ENCODE results near the gene MYL9. TPM values are rescaled to one million over a fixed set of nuclear protein-coding genes. Genes with fewer than 3 reads are reported as not detected.

The MYL9 gene
- total RNA-seq, 4 donors from 2014 or later = 1,087 to 2,842 (median 1,707) TPM

DNA sequence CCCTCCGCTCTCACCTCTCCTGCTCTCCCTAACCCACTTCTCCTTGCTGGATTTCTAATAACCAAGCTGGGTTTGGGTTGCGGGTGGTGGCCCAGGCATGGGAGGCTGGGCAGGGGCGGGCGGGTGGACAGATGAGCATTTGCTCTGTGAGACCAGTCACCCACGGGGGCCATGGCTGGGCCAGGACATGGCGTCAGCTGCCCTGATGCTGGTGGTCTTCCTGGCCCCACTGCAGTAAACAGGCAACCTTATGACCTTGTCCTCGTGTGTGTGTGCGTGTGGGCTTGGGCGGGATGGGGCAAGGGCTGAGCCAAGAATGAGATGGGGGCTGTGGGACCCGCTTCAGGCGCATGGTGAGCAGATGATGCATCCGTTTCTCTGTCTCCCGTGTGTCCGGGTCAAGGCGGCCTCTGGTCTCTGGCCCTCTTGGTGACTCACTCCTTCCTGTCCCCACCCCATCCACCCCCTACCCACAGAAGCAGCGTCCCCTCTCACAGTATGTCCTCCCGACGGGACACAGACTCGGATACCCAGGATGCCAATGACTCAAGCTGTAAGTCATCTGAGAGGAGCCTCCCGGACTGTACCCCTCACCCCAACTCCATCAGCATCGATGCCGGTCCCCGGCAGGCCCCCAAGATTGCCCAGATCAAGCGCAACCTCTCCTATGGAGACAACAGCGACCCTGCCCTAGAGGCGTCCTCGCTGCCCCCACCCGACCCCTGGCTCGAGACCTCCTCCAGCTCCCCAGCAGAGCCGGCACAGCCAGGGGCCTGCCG lies 41.4 kb upstream of the MYL9 start:
- Histone ChIP-seq H3K4me3 (no peak overlapping the region), H3K27ac (peak overlapping the region in 3 of 4 donors; percentile 43 to 76 (median 45)), H3K27me3 (no peaks in the 10 kb centered on the region), H3K9me3 (no peaks in the 10 kb centered on the region), H3K36me3 (peaks cover 0 to 91% of the 10 kb centered on the region in 2 donors), H3K4me1 (peaks cover 0 to 34% (median 0%) of the 10 kb centered on the region in 3 donors)
- TF ChIP-seq, protein P1, sequence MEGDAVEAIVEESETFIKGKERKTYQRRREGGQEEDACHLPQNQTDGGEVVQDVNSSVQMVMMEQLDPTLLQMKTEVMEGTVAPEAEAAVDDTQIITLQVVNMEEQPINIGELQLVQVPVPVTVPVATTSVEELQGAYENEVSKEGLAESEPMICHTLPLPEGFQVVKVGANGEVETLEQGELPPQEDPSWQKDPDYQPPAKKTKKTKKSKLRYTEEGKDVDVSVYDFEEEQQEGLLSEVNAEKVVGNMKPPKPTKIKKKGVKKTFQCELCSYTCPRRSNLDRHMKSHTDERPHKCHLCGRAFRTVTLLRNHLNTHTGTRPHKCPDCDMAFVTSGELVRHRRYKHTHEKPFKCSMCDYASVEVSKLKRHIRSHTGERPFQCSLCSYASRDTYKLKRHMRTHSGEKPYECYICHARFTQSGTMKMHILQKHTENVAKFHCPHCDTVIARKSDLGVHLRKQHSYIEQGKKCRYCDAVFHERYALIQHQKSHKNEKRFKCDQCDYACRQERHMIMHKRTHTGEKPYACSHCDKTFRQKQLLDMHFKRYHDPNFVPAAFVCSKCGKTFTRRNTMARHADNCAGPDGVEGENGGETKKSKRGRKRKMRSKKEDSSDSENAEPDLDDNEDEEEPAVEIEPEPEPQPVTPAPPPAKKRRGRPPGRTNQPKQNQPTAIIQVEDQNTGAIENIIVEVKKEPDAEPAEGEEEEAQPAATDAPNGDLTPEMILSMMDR (IDR thresholded peaks at IDR 0.05) = no peak
- TF ChIP-seq EP300 (IDR thresholded peaks at IDR 0.05) (no peak), POLR2AphosphoS5 (IDR thresholded peaks at IDR 0.05) (no peak), POLR2A (IDR thresholded peaks at IDR 0.05) (no peak)
- WGBS, 2 donors (ENCODE audit: low coverage in 1 of 2) = 69 to 71% methylated on average over 1 to 7 of the region's 31 CpGs
- ATAC-seq = no peak

DNA sequence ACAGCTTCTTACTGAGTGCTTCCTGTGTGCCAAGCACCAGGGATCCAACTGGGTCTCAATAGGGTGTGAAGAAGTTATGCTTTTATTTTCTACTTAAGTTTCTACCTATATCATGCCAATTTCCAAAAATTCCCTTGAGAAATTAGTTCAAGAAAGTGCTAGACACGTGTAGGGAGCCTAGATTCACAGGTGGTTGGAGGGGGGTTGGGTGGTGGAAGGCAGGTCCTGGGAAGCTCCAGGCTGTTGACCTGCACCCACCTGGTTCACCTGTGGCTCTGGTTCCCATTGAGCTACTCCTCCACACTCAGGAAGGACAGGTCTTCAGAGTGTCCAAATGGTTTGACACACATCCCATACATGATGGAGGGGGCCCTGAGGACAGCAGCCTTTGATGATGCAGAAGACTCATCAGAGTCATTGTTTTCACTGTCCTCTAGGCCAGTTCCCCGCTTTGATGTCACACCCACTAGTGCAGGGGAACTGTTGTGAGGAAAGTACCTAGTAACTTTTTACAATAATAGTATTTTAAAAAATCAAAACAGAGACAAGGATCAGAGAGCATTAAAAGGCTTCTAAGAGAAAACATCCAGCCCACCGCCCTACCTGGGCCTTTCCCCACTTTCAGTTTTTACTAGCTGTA lies 39.8 kb upstream of the MYL9 start:
- Histone ChIP-seq H3K27me3 (no peaks in the 10 kb centered on the region), H3K9me3 (no peaks in the 10 kb centered on the region), H3K4me1 (peaks cover 0 to 21% (median 0%) of the 10 kb centered on the region in 3 donors), H3K4me3 (no peak overlapping the region), H3K36me3 (peaks cover 0 to 98% of the 10 kb centered on the region in 2 donors), H3K27ac (no peak overlapping the region)
- no peak for TF ChIP-seq POLR2A (IDR thresholded peaks at IDR 0.05)
- TF ChIP-seq, protein P1 (IDR thresholded peaks at IDR 0.05) = no peak
- no peak for TF ChIP-seq POLR2AphosphoS5 (IDR thresholded peaks at IDR 0.05)
- TF ChIP-seq EP300 (IDR thresholded peaks at IDR 0.05) = no peak
- 61 to 65% methylated on average over 3 of the region's 3 CpGs for WGBS, 2 donors (ENCODE audit: low coverage in 1 of 2)
- no peak for ATAC-seq

DNA sequence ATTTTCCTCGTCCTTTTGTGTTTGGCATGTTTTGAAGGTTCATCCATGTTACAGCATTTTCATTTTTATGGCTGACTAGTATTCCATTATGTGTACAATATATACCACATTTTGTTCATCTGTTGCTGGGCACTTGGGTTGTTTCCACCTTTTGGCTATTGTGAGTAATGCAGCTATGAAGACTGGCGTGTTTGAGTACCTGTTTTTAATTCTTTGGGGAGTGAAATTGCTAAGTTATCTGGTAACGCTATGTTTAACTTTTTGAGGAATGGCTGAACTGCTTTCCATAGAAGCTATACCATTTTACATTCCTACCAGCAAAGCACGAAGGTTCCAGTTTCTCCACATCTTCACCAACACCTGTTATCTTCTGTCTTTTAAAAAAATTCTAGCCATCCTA lies 37.0 kb upstream of the MYL9 start:
- TF ChIP-seq POLR2A (IDR thresholded peaks at IDR 0.05) (no peak), POLR2AphosphoS5 (IDR thresholded peaks at IDR 0.05) (no peak), EP300 (IDR thresholded peaks at IDR 0.05) (no peak)
- TF ChIP-seq, protein P1 (IDR thresholded peaks at IDR 0.05) = peak in 1 of 4 experiments; percentile 8
- Histone ChIP-seq H3K9me3 (no peaks in the 10 kb centered on the region), H3K4me3 (no peak overlapping the region), H3K4me1 (peaks cover 0 to 12% (median 0%) of the 10 kb centered on the region in 3 donors), H3K27me3 (no peaks in the 10 kb centered on the region), H3K27ac (no peak overlapping the region), H3K36me3 (peaks cover 0 to 98% of the 10 kb centered on the region in 2 donors)
- WGBS, 2 donors (ENCODE audit: low coverage in 1 of 2) = 88 to 89% methylated on average over 4 of the region's 4 CpGs
- ATAC-seq = no peak

DNA sequence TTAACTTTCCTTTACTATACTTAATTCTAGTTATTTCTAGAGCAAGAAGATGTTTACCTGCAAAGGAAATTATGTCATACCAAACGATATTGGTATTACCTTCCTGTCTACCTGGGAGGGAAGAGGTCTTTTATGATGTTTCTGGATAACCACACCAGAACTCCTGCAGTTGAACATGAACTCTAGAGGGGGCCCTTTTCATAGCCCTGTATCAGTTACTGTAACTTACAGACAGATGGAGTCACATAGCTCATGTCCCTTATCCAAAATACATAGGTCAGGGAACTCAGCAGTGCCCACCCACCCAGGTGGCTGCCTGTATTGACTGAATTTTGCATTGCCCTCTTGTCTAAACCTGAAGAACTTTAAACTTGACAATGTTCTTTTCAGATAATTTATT lies 35.1 kb upstream of the MYL9 start:
- H3K4me3 ChIP-seq = no peak overlapping the region
- WGBS, 2 donors (ENCODE audit: low coverage in 1 of 2) = 56 to 75% methylated on average over 1 of the region's 1 CpG
- peaks cover 0 to 12% (median 0%) of the 10 kb centered on the region in 3 donors for H3K4me1 ChIP-seq
- no peaks in the 10 kb centered on the region for H3K27me3 ChIP-seq
- no peaks in the 10 kb centered on the region for H3K9me3 ChIP-seq
- no peak overlapping the region for H3K27ac ChIP-seq
- ATAC-seq = peak; percentile 41
- H3K36me3 ChIP-seq = peaks cover 0 to 98% of the 10 kb centered on the region in 2 donors
- TF ChIP-seq, protein P1 (IDR thresholded peaks at IDR 0.05) = peak in 3 of 4 experiments; percentile 33 to 49 (median 35)
- TF ChIP-seq POLR2AphosphoS5 (IDR thresholded peaks at IDR 0.05) (no peak), POLR2A (IDR thresholded peaks at IDR 0.05) (no peak)
